GM18511 (cell line): ENCODE measurements around the gene CCDC14.
"Not testable (repeated sequence)": the region's sequence is repeated elsewhere in the genome, so short reads cannot be mapped to it uniquely, and the experiment has no call there.

Experiments used
- ATAC-seq: cut with Tn5 transposase; IDR thresholded peaks from one replicate; pipeline ENCODE4 v1.9.1; 2021; ENCODE audit warnings: mild to moderate bottlenecking, moderate library complexity; ENCODE audit not compliant: unreplicated experiment

The CCDC14 gene

GRCh38 chr3:123966799-123967198 is 5.8 kb upstream of the CCDC14 start:
- ATAC-seq: not testable (repeated sequence)

GRCh38 chr3:123964793-123965192 is 3.8 kb upstream of the CCDC14 start:
- ATAC-seq: not testable (repeated sequence)

GRCh38 chr3:123961508-123961856 is 453 bp upstream of the CCDC14 start:
- peak; percentile 15 for ATAC-seq

GRCh38 chr3:123953735-123954134 is 7.3 kb downstream of the CCDC14 start:
- no peak for ATAC-seq

GRCh38 chr3:123952844-123953520 is 8.0 kb downstream of the CCDC14 start:
- ATAC-seq: no peak

- ATAC-seq: no peak
These were observed 9.2 kb downstream of the CCDC14 start for GRCh38 chr3:123951522-123952447.

GRCh38 chr3:123949641-123950040 is 11.4 kb downstream of the CCDC14 start:
- ATAC-seq: no peak

GRCh38 chr3:123948449-123948848 is 12.6 kb downstream of the CCDC14 start:
- no peak for ATAC-seq

GRCh38 chr3:123947482-123947881 is 13.5 kb downstream of the CCDC14 start:
- ATAC-seq: no peak

GRCh38 chr3:123941542-123941941 is 19.5 kb downstream of the CCDC14 start:
- ATAC-seq: no peak

GRCh38 chr3:123941121-123941520 is 19.9 kb downstream of the CCDC14 start:
- ATAC-seq: no peak

- ATAC-seq: no peak
These were observed 21.3 kb downstream of the CCDC14 start for GRCh38 chr3:123939706-123940105.

- no peak for ATAC-seq
These were observed 24.6 kb downstream of the CCDC14 start for GRCh38 chr3:123936400-123936799.

- no peak for ATAC-seq
These were observed 25.2 kb downstream of the CCDC14 start for GRCh38 chr3:123935830-123936229.

GRCh38 chr3:123934250-123934649 is 26.8 kb downstream of the CCDC14 start:
- ATAC-seq: no peak

GRCh38 chr3:123930445-123930844 is 30.6 kb downstream of the CCDC14 start:
- no peak for ATAC-seq

- no peak for ATAC-seq
These were observed 31.7 kb downstream of the CCDC14 start for GRCh38 chr3:123929325-123929724.

- no peak for ATAC-seq
These were observed 34.6 kb downstream of the CCDC14 start for GRCh38 chr3:123926396-123926795.

GRCh38 chr3:123920868-123921267 is 40.2 kb downstream of the CCDC14 start:
- ATAC-seq: no peak

- ATAC-seq: no peak
These were observed 40.6 kb downstream of the CCDC14 start for GRCh38 chr3:123920383-123920782.

GRCh38 chr3:123919353-123919752 is 41.7 kb downstream of the CCDC14 start:
- ATAC-seq: no peak

- ATAC-seq: no peak
These were observed 46.2 kb downstream of the CCDC14 start for GRCh38 chr3:123914829-123915228.
